NCI-H128 (cell line): ENCODE results near the gene POU6F2.
"Not testable (repeated sequence)": the region's sequence is repeated elsewhere in the genome, so short reads cannot be mapped to it uniquely, and the experiment has no call there.

Experiments used
- DNase-seq: peaks from one replicate; lab custom pipeline; 2025; ENCODE audit not compliant: unreplicated experiment; lab: John Stamatoyannopoulos, UW

Gene POU6F2

DNA sequence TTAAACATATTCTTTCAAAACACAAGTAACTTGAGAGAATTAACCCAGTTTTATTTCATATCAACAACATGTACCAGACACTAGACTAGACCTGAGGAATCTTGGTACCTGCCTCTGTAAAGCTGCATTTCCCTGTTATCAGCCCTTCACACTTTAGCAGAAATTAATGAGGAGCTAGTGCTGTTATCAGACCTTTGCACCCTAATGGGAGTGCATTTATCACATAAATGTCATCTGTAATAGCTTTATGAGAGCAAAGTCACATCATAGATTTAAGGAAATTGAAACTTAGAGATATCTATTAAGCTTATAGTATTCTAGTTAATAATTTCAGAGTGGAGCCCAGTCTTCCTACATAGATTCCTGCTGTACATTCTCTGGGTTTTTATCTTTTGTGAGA is 318.1 kb downstream of the POU6F2 start:
- no peak for DNase-seq

DNA sequence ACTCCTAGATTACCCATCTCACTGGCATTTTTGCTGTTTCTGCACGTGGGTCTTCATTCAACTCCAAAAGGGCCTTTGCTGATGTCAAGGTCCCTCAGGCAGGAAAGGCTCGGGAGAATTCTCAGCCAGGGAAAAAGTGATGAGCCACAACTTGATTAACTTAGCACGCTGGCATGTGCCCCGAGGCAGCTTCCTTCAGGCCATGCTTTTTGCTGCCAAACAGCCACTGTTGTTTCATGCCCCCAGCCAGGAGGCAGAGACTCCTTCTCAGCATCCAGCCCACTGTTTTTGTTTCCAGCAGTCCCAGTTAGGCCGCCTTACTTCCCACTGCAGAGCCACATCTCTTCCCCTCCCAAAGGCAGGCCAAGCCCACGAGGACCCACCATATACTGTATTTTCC is 322.0 kb downstream of the POU6F2 start:
- DNase-seq = no peak

DNA sequence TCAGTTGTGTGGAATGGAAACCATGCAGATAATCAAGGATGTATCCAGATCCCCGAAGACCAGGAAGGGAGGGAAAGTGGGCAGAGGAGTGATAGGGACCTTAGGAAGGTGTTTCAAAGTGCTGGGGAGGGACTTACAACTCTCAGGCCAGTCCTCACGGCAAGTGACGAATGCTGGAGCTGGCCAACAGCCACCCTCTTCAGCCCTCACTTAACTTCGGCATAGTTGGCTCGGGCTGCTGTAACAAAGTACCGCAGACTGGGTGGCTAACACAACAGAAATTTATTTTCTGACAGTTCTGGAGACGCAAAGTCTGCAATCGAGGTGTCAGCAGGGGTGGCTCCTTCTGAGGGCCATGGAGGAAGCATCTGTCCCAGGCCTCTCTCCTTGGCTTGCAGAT is 322.6 kb downstream of the POU6F2 start:
- no peak for DNase-seq

DNA sequence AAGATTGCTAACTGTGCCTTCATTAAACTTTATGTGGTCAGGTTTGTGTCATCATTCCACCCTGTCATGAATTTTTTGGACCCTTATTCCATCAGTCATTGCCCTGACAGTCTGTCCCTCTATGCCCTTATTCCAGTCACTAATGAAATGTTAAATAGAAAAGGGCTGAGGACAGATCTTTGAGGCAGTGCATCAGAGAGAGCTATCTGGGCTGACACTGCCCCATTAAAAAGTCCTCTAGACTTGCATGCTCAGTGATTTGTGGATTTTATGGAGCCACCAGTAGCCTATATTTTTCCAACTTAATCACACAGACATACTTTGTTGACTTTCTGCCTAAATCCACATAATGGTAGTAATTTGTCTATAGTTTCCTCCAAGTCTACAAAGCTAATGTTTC is 323.8 kb downstream of the POU6F2 start:
- no peak for DNase-seq

DNA sequence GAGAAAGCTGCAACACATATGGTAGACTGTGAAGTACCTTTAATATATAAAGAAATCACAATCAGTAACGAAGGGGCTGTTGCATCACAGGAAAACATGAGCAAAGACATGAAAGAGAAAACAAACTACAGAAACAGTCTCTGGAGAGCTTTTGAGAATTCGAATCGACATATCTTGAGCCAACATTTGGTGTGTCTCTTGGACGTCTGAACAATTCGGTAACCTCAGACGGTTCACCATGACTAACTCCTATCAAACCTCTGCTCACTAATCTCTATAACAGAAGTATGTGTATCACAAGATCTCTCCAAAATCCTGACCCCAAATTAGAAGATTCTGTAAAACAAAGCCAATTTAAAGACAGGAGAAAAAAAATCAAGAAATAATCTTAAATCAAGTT is 326.5 kb downstream of the POU6F2 start:
- no peak for DNase-seq

DNA sequence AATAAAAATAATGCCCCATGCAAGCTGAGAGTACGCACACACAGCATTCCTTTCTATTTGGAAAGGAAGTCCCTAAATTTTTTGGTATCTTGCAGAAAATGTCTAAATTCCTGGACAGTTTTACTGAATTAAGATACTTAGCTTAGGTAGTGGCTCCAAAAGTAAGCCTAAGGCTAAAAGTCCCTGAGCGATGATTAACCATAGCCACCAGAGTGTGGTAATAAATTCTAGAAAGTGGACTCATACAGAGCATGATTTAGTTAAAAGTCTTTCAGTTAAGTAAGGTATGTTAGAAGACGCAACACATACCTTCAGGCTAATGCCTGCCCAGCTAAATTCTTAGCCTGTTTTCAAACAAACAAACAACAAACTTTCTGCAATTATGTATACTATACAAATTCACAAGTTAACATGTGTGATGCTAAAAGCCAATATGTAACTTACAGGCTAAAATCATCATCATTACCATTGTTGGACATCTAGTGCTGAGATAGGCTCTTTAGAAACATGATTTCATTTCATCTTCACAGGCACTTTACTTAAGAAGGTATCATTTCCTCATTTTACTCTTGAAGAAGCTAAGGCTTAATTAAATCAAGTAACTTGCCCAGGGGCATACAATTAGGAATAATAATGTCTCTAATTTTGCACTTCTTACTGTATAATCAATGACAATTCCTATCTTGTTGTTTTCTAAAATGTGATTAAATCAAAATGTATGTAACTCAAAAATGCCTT is 327.1 kb downstream of the POU6F2 start:
- DNase-seq = no peak

DNA sequence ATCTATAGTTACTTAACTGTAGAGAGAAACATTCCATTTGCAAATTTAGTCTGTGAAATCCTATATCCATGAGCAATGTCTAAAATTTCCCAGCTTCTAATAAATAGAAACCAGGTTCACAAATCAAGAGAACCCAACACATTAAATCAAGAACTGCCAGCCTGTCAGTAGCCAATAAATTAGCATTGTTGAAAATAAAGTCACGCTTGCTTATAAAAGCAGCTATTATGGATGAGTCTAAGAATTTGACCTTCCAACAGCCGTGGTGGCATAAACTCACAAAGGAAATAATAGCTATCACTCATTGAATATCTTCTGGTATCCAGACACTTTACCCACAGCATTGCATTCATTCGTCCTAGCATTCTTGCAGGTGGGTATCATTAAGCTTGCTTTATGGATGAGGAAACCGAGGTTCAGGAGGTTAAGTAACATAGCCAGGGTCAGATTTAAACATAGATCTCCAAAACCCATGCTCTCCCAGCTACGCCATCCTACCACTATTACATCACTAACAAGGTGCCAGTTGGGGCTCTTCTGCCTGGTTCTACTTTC is 328.4 kb downstream of the POU6F2 start:
- DNase-seq = no peak

DNA sequence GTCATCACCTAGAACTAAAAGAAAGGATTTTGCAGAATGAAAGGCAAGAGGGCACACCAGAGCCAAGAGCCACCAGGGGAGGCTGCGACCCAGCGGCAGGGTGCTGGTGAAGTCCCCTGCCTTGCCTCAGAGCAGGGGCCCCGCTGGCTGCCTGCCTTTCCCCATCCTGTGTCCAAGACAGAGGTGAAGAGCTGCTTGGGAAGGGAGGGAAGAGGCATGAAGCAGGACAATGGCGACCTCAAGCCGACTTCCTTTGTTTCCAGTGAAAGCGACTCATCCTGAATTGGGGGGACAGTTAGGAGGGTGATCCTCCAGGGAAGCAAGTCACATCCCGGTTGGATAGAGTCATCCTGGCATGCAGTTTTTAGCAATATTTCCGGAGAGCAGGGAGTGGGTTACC is 333.0 kb downstream of the POU6F2 start:
- DNase-seq = no peak

DNA sequence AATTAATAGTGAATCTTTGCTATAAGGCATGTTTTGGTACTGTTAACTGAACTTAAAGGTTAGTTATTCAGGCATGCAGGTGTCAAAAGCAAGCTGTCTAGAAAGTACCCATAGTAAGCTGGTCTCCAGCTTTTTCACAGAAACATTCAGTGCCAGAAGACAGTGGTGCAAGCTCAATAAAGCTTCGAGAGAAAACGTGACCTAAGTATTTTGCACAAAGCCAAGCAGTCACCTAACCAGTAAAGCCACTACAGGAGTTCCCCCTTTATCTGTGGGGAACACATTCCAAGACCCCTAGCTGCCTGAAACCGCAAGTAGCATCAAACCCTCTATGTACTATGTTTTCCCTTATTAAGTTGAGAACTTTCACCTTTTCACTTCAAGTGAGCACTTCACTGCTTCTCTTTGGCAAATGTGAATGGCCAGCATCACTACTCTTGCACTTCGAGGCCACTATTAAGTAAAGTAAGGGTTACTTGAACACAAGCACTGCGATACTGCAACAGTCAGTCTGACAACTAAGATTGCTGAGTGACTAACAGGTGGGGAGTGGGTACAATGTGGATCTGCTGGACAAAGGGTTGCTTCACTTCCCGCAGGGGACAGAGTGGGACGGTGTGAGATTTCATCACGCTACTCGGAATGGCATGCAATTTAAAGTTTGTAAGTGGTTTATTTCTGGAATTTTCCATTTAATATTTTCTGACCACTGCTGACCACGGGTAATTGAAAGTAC is 334.7 kb downstream of the POU6F2 start:
- no peak for DNase-seq

DNA sequence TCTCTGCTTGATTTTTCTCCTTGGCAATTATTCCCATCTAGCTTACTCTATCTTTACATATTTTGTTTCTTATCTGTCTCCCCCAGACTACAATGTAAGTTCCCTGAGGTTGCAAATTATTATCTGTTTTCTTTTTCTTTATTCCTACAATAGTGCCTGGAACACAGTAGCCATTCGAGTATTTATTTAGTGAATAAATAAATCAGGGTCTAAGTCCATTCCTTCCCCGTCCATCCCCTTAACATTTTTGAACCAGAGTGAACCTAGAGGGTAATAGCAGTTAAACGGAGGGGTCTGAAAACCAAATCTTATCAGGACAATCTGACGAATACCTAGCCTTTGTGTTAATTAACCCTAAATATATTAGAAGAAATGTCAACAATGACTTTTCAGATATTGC is 335.7 kb downstream of the POU6F2 start:
- no peak for DNase-seq

DNA sequence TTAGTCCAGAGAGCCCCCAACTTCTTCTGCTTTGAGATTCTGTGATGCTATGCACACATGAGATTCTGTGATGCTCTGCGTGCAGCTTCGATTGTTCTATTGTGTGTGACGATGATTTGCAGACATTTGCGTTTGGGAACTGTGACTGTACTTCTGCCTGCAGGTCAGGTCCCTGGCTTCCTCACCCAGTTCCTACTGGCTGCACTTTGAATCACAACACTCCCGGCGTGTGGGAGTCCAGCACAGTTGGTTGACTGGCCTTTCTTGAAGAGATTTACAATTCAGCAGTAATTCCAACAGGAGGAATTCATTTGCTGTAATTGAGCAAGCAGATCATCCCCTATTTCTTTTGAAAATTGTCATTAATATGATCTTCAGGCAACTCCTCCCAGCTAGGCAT is 336.3 kb downstream of the POU6F2 start:
- no peak for DNase-seq

DNA sequence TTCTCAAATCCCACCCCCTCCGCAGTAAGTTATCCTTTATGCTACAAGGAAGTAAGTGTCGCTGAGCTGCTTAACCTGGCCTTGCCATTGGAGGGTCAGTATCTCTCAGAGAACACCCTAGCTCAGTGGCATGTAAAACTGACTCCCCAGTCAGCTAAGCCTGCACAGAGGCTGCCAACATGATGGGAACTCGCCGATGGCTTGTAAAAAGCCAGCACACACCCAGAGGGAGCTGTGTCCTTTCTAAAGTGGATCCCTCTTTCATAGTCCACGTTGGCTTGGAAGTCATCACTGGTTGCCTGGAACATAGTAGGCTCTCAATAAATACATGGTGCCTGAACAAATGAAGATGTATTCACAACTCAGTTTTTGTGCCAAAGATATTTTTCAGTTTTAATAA is 339.4 kb downstream of the POU6F2 start:
- DNase-seq = no peak

DNA sequence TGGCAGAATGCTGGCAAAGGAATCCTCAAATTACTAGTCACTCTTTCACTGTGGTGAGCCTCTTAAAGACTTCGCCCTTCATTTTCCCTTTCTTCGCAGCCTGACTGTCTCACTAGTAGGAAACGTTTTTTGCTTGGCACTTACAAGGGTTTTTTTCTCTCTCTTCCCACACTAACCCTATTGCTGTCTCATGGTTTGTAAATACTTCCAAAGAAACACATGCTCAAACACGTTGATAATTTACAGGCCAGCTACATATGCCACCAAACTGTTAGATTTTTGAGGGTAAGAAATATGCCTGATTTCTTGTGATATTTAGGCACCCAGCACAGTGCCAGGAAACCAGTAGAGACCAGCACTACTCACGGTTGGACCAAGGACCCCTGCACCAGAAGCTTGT is 340.2 kb downstream of the POU6F2 start:
- no peak for DNase-seq

DNA sequence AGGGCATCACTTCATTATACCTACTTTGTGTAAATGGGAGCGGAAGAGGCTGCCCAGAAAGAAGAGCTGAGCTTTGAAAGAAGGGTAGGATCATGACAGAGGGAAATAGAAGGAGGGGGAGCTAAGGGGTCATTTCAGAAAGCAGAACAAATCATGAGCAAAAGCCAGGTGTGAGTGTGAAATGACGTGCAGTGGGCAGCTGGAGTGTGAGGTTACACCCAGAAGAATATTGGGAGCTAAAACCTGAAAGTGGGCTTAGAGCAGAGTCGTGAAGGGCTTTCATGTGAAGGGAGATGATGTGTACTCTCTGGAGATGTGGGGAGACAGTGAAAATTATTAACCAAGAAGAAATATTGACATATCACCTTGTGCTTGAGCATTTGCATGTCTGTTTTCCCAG is 343.5 kb downstream of the POU6F2 start:
- DNase-seq = no peak

DNA sequence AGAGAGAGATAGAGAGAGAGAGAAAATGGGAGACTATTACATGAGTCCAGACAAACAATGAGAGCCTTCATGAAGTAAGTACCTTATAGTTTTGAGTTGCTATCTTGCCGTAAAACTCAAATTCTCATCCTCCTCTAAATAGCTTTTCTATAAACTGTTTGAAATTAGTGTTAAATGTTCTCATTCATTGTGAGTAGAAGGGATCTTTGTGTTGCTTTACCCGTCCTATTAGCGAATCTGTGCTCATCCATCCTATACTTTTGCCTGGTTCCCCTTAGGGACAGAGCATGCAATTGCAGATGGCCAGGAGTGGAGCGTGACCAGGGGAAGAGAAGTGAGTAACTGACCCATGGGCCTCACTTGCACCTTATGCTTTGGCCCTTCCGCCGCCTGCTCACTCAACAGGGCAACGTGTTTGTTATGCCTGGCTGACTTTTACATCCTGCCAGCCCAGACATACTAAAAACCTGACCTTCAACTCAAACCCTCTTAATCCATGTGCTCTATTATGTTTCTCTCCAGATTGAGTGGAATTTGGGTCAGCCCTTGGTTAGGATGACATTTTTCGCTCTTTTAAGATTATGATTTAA is 344.3 kb downstream of the POU6F2 start:
- no peak for DNase-seq

DNA sequence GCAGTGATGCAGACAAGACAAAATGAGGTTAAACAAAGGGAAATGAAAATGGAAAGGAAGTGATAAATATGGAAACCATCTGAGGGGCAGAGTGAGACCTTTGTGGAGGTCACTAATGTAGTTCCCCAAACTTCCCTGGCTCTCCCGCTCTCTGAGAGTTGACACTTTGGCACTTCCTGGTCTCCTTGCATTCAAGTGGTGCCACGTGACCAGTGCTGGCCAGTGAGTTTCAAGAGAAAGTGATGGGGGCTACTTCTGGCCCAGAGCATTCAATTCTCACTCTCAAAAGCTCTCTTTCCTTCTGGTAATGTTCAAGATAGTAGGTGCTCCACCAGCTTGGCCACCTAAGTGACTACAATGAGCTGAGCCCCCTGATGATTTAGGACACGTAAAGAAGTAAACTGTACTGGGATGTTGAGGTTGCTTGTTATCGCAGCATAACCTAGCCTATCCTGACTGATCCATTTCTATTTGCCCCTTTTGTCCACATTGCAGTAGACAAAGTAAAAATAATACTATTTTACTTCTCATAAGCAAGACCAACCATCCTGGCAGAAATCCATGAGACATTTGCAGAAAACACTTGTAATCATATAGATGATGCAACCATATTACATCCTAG is 346.5 kb downstream of the POU6F2 start:
- no peak for DNase-seq

DNA sequence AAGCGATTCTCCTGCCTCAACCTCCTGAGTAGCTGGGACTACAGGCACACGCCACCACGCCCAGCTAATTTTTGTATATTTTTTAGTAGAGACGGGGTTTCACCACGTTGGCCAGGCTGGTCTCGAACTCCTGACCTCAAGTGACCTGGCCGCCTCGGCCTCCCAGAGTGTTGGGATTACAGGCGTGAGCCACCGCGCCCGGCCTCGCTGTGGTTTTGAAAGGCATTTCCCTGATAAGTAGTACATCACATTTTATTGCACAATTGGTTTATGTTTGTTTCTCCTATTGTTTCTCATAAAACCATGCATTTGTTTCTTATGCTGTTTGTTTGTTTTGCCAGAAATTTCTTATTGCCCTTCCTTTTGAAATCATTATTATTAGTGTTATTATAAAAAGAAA is 353.9 kb downstream of the POU6F2 start:
- DNase-seq = not testable (repeated sequence)

DNA sequence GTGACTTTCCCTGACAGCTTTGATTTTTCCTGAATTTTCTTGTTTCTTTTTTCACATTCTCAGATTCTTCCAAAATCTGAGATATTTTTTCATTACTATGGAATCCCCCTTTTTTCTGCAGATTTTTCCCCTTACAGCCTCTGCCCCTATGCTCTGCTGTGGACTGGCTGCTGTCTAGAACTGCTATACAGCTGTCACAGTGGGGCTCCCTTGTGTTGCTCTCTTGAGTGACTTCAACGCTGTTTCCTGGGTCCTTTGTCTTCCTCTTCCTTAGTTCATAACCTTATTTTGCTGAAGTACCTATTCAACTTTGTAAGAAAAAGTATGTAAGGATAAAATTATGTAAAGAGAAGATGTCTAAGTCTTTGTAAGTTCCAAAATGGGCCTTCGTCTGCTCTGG is 354.4 kb downstream of the POU6F2 start:
- DNase-seq = no peak

DNA sequence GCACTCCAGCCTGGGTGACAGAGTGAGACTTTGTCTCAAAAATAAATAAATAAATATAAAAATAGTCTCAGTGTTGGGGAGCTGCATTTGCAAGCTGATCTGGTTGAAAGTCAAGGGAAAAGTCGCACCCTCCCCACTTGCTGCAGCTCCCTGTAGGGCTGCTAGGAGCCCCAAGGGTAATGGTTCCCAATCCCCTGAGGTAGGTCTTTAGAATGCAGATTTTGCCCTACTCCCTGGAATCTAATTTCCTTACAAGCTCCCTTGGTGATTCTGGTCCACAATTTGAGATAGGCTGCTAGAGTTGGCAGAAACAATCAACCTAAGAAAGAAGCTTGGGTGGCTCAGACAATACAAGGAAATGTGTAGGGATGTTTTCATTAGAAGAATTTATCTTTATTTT is 356.0 kb downstream of the POU6F2 start:
- DNase-seq = no peak

DNA sequence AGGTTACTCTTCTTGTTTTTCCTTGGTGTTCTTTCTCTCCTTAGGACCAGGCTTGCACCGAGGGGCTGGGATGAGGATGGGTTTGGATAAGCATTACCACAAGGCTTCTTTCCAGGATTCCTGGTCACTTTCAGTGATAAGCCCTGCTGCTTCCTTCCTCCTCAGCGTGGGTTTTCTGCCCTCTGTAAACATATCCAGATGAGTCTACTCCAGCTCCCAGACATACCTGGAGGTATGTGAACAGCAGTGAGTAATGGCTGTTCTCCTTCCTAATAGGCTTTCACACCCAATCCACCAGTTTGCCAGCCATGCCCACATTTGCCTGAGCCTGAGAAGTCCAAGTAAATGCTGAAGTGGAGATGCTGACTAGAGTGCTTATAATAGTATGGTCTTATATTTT is 358.7 kb downstream of the POU6F2 start:
- no peak for DNase-seq

DNA sequence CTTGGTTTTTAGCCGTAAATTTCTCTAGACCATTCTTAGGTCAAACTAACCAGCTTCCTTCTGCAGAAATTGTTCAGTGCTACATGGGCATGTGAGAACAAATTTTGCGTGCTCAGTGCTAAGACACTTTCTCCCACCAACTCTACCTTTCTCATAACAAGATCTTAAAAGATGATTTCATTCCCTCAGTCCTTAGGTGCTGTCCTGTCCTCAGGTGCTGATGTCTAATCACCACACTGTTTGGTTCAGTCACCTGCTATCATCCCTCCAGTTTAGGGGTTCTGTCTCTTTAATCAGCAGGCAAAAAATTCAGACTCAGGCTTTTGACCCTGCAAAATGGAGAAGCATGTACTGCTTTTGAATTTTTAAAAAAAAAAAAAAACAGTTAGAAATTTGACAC is 361.0 kb downstream of the POU6F2 start:
- DNase-seq = no peak

DNA sequence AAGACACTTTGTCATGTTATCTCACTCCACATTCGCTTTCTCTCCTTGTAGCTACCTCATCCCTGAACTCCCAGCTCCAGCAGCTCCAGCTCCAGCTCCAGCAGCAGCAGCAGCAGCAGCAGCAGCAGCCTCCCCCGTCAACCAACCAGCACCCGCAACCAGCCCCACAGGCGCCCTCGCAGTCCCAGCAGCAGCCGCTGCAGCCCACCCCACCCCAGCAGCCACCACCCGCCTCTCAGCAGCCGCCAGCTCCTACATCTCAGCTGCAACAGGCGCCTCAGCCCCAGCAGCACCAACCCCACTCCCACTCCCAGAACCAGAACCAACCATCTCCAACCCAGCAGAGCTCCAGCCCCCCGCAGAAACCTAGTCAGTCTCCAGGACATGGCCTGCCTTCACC is 361.9 kb downstream of the POU6F2 start:
- DNase-seq = no peak
